GOT3 (cell line): Measurements from ENCODE around the gene UBXN4.
"Not testable (repeated sequence)": the region's sequence is repeated elsewhere in the genome, so short reads cannot be mapped to it uniquely, and the experiment has no call there.

ENCODE experiments used
- DNase-seq: peaks from one replicate; lab custom pipeline; 2025; ENCODE audit warnings: mixed read lengths; lab: John Stamatoyannopoulos, UW

Gene UBXN4

GRCh38 chr2:135741395-135742324 is at the start of gene UBXN4:
Gene UBXN4 (plus strand): TSS chr2:135741855. CDS start chr2:135741930, 75 bp downstream.
- peak; percentile 87 for DNase-seq

- DNase-seq: no peak
Measured at GRCh38 chr2:135694711-135695110, 46.9 kb upstream of the UBXN4 start.

- DNase-seq: no peak
Measured at GRCh38 chr2:135698838-135699237, 42.8 kb upstream of the UBXN4 start.

GRCh38 chr2:135701442-135701841 is 40.2 kb upstream of the UBXN4 start:
- no peak for DNase-seq

- no peak for DNase-seq
Measured at GRCh38 chr2:135703300-135703699, 38.4 kb upstream of the UBXN4 start.

- not testable (repeated sequence) for DNase-seq
Measured at GRCh38 chr2:135704075-135704474, 37.6 kb upstream of the UBXN4 start.

- no peak for DNase-seq
Measured at GRCh38 chr2:135708159-135708558, 33.5 kb upstream of the UBXN4 start.

- DNase-seq: peak; percentile 3
Measured at GRCh38 chr2:135709992-135710391, 31.7 kb upstream of the UBXN4 start.

- not testable (repeated sequence) for DNase-seq
Measured at GRCh38 chr2:135715086-135715485, 26.6 kb upstream of the UBXN4 start.

GRCh38 chr2:135728064-135728743 is 13.5 kb upstream of the UBXN4 start:
- no peak for DNase-seq

GRCh38 chr2:135732561-135732960 is 9.1 kb upstream of the UBXN4 start:
- DNase-seq: no peak

GRCh38 chr2:135733045-135733444 is 8.6 kb upstream of the UBXN4 start:
- no peak for DNase-seq

- DNase-seq: no peak
Measured at GRCh38 chr2:135736546-135736945, 5.1 kb upstream of the UBXN4 start.

- no peak for DNase-seq
Measured at GRCh38 chr2:135740206-135740605, 1.4 kb upstream of the UBXN4 start.

- DNase-seq: no peak
Measured at GRCh38 chr2:135741043-135741394, 636 bp upstream of the UBXN4 start.

GRCh38 chr2:135742325-135742757 is 686 bp downstream of the UBXN4 start:
- DNase-seq: peak; percentile 30

GRCh38 chr2:135743860-135744259 is 2.2 kb downstream of the UBXN4 start:
- no peak for DNase-seq

- DNase-seq: no peak
Measured at GRCh38 chr2:135744760-135745314, 3.2 kb downstream of the UBXN4 start.

- DNase-seq: no peak
Measured at GRCh38 chr2:135745545-135745944, 3.9 kb downstream of the UBXN4 start.

GRCh38 chr2:135755573-135755972 is 13.9 kb downstream of the UBXN4 start:
- no peak for DNase-seq

GRCh38 chr2:135756692-135757091 is 15.0 kb downstream of the UBXN4 start:
- no peak for DNase-seq

- no peak for DNase-seq
Measured at GRCh38 chr2:135762022-135762421, 20.4 kb downstream of the UBXN4 start.

GRCh38 chr2:135762530-135762929 is 20.9 kb downstream of the UBXN4 start:
- DNase-seq: no peak
